ENCODE measurements around the gene GATB.

The GATB gene

DNA sequence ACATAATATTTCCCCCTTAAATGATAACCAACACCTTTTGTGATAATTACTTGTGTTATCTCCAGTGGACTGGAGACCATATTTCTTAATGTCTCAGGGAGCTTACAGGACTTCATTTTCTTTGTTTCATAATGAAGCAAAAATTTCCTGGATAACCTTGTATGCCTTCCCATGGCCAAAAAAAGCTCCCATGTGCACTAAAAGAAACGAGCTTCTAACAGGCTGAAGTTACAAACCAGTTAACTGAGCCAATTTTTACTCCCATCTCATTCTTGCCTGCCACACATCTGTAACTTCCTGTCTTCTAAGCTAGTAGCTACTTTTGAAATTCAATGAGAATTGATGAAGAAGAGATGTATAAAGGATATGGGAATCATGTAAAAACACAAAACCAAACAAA lies 32.8 kb downstream of the GATB start:
- no peak for ATAC-seq
- TF ChIP-seq PATZ1 (CRISPR knock-in tag; IDR thresholded peaks at IDR 0.05; ENCODE audit: borderline replicate concordance) (no peak), POU6F1 (CRISPR knock-in tag; IDR thresholded peaks at IDR 0.05; ENCODE audit: borderline replicate concordance, low read depth) (no peak), PPARA (CRISPR knock-in tag; IDR thresholded peaks at IDR 0.05; ENCODE audit: borderline replicate concordance) (no peak), ARNTL (CRISPR knock-in tag; IDR thresholded peaks at IDR 0.05; ENCODE audit: borderline replicate concordance, low read depth) (no peak), TCF4 (CRISPR knock-in tag; IDR thresholded peaks at IDR 0.05; ENCODE audit: borderline replicate concordance) (no peak), OSR1 (CRISPR knock-in tag; IDR thresholded peaks at IDR 0.05) (no peak), ZNF565 (CRISPR knock-in tag; conservative IDR thresholded peaks at IDR 0.05; ENCODE audit: low read depth) (no peak), BACH2 (CRISPR knock-in tag; IDR thresholded peaks at IDR 0.05; ENCODE audit: borderline replicate concordance) (no peak), SNAI2 (CRISPR knock-in tag; IDR thresholded peaks at IDR 0.05) (no peak), ZNF8 (CRISPR knock-in tag; IDR thresholded peaks at IDR 0.05) (no peak), RARB (CRISPR knock-in tag; IDR thresholded peaks at IDR 0.05) (no peak), ZNF70 (CRISPR knock-in tag; IDR thresholded peaks at IDR 0.05) (no peak), TOX (CRISPR knock-in tag; IDR thresholded peaks at IDR 0.05; ENCODE audit: borderline replicate concordance) (no peak), TSHZ2 (CRISPR knock-in tag; IDR thresholded peaks at IDR 0.05) (no peak)
- TF ChIP-seq, protein P1, sequence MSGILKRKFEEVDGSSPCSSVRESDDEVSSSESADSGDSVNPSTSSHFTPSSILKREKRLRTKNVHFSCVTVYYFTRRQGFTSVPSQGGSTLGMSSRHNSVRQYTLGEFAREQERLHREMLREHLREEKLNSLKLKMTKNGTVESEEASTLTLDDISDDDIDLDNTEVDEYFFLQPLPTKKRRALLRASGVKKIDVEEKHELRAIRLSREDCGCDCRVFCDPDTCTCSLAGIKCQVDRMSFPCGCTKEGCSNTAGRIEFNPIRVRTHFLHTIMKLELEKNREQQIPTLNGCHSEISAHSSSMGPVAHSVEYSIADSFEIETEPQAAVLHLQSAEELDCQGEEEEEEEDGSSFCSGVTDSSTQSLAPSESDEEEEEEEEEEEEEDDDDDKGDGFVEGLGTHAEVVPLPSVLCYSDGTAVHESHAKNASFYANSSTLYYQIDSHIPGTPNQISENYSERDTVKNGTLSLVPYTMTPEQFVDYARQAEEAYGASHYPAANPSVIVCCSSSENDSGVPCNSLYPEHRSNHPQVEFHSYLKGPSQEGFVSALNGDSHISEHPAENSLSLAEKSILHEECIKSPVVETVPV (CRISPR knock-in tag; IDR thresholded peaks at IDR 0.05): no peak

DNA sequence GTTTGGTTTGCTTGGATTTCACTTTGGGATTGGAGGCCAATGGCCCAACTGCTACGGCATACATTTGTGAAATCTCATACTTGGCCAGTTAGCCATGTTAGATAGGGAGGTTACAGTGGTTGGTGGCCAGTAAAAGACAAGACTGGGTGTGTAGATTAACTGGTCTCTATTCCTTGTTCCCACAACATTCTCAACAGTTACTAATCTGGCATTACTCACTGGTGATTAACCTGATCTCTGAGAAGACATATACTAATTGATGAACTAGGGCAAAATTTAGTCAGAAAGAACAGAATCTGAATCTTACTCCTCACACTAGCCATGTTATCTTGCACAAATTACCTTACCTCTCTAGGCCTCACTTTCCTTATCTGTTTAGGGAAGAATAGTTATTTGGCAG lies 33.4 kb downstream of the GATB start:
- no peak for TF ChIP-seq RARB (CRISPR knock-in tag; IDR thresholded peaks at IDR 0.05)
- TF ChIP-seq ZNF8 (CRISPR knock-in tag; IDR thresholded peaks at IDR 0.05): no peak
- no peak for TF ChIP-seq ZC3H10 (CRISPR knock-in tag; IDR thresholded peaks at IDR 0.05)
- no peak for TF ChIP-seq CREB5 (CRISPR knock-in tag; IDR thresholded peaks at IDR 0.05; ENCODE audit: low read depth)
- no peak for TF ChIP-seq PPARA (CRISPR knock-in tag; IDR thresholded peaks at IDR 0.05; ENCODE audit: borderline replicate concordance)
- no peak for TF ChIP-seq GLIS3 (CRISPR knock-in tag; IDR thresholded peaks at IDR 0.05)
- no peak for TF ChIP-seq ZFP3 (CRISPR knock-in tag; IDR thresholded peaks at IDR 0.05)
- no peak for TF ChIP-seq ZNF70 (CRISPR knock-in tag; IDR thresholded peaks at IDR 0.05)
- no peak for ATAC-seq

DNA sequence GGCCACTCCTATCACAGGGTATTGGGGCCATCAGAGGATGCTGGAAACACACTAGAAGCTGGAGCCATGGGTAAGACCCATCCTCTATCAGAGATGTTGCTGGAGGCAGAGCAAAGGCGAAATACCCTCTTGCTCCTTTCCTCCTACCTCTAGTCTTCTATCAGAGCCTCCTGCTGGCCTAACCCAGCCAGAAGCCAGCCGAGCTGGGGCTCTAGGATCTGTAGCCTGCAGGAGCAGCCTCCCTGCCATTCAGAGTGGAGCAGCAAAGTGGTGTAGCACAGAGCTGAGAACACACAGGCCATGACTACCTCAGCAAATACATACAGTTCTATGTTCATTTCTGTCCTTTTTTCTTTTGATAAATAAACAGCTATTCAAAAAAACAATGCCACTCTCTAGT lies 35.7 kb downstream of the GATB start:
- ATAC-seq: no peak
- TF ChIP-seq POU6F1 (CRISPR knock-in tag; IDR thresholded peaks at IDR 0.05; ENCODE audit: borderline replicate concordance, low read depth): no peak
- TF ChIP-seq ZC3H10 (CRISPR knock-in tag; IDR thresholded peaks at IDR 0.05): no peak
- no peak for TF ChIP-seq SNAI2 (CRISPR knock-in tag; IDR thresholded peaks at IDR 0.05)
- no peak for TF ChIP-seq ZFP30 (CRISPR knock-in tag; IDR thresholded peaks at IDR 0.05)
- TF ChIP-seq BACH2 (CRISPR knock-in tag; IDR thresholded peaks at IDR 0.05; ENCODE audit: borderline replicate concordance): no peak
- TF ChIP-seq OSR1 (CRISPR knock-in tag; IDR thresholded peaks at IDR 0.05): no peak
- no peak for TF ChIP-seq ISL1 (CRISPR knock-in tag; IDR thresholded peaks at IDR 0.05)
- no peak for TF ChIP-seq CREB5 (CRISPR knock-in tag; IDR thresholded peaks at IDR 0.05; ENCODE audit: low read depth)
- TF ChIP-seq ZNF565 (CRISPR knock-in tag; conservative IDR thresholded peaks at IDR 0.05; ENCODE audit: low read depth): no peak
- no peak for TF ChIP-seq ZNF70 (CRISPR knock-in tag; IDR thresholded peaks at IDR 0.05)
- TF ChIP-seq TOX (CRISPR knock-in tag; IDR thresholded peaks at IDR 0.05; ENCODE audit: borderline replicate concordance): no peak
- TF ChIP-seq ZFP3 (CRISPR knock-in tag; IDR thresholded peaks at IDR 0.05): no peak
